K562 (cell line): ENCODE data around the gene ORAI3. TPM values are rescaled to one million over a fixed set of nuclear protein-coding genes. Genes with fewer than 3 reads are reported as not detected.
A peak's percentile ranks its signal among the peaks of the same experiment; 100 is the strongest.

ENCODE experiments used
- ATAC-seq: fragments of 200-7000 bp; cut with Tn5 transposase; 3 replicates; pipeline ENCODE4 v1.9.1; 2020; ENCODE audit warnings: moderate library complexity
- BruUV-seq: library from RNA; stranded (reverse); fragments of 400-500 nt; replicated peaks from 2 replicates; lab custom pipeline; 2021; lab: Mats Ljungman, UMichigan
- CTCF ChIA-PET: fragments of 300-600 bp; formaldehyde crosslinking; extraction: SDS; loops from one replicate; lab custom pipeline; 2021; ENCODE audit warnings: low intra/inter-chr PET ratio; lab: Yijun Ruan, JAX
- POLR2A ChIA-PET: fragments of 300-600, 350-650 bp; sonication (Branson Sonifier 250); formaldehyde crosslinking; extraction: SDS; loops from one replicate; lab custom pipeline; 2021; ENCODE audit warnings: antibody characterized with exemption, inconsistent platforms; lab: Yijun Ruan, JAX
- DNase-seq, 4 experiments: peaks; one replicate each; pipeline versions ENCODE4 v3.0.0 to v3.0.0-alpha.2; 2011 to 2018; ENCODE audit warnings: low spot score in 3 of 4, mixed read lengths in 3 of 4; ENCODE audit errors: extremely low read depth in 1 of 4
- FAIRE-seq: peaks from 2 replicates; lab custom pipeline; 2011; peaks lifted over from hg19 to GRCh38; lab: Jason Lieb, UNC
- H2AFZ ChIP-seq: 2 replicates; pipeline ENCODE4 v1.6.0; 2011; ENCODE audit warnings: low read depth, low read length, control low read depth, inconsistent platforms
- H3K27ac ChIP-seq: fragments of 200-600 bp; 3 replicates; pipeline ENCODE4 v1.8.0; 2011; ENCODE audit warnings: low read depth, mild to moderate bottlenecking, control low read depth, inconsistent platforms, low read length, moderate library complexity, mixed read lengths; ENCODE audit errors: extremely low read depth
- H3K27me3 ChIP-seq, 2 experiments: fragments of 300-600 bp in 1 of 2; 2 replicates in 1 of 2; 3 replicates in 1 of 2; pipeline versions ENCODE4 v1.6.0 to v1.8.0; 2011; ENCODE audit warnings: inconsistent platforms in 2 of 2, low read length in 2 of 2, mild to moderate bottlenecking in 1 of 2, mixed read lengths in 1 of 2, moderate library complexity in 1 of 2; ENCODE audit not compliant: control insufficient read depth in 2 of 2, insufficient read depth in 2 of 2
- H3K36me3 ChIP-seq: fragments of 300-600 bp; 3 replicates; pipeline ENCODE4 v1.8.0; 2011; ENCODE audit warnings: mild to moderate bottlenecking, low read length, inconsistent platforms; ENCODE audit not compliant: control insufficient read depth, insufficient read depth
- H3K4me1 ChIP-seq, 2 experiments: fragments of 200-600 bp in 1 of 2; replicated peaks in 1 of 2; 2 replicates in 1 of 2; 3 replicates in 1 of 2; pipeline versions ENCODE4 v1.5.1 to v1.8.0; 2011; ENCODE audit warnings: inconsistent platforms in 2 of 2, low read length in 2 of 2, mild to moderate bottlenecking in 1 of 2, mixed read lengths in 1 of 2, moderate library complexity in 1 of 2; ENCODE audit not compliant: control insufficient read depth in 2 of 2, insufficient read depth in 2 of 2
- H3K4me2 ChIP-seq: 2 replicates; pipeline ENCODE4 v1.6.1; 2011; ENCODE audit warnings: low read length, control low read depth, inconsistent platforms, mixed read lengths; ENCODE audit not compliant: insufficient read depth
- H3K4me3 ChIP-seq: fragments of 200-600 bp; sonication (generic), shearing (Covaris generic); 2 replicates; pipeline ENCODE4 v1.5.1; 2016; ENCODE audit warnings: control low read depth, inconsistent platforms
- H3K79me2 ChIP-seq: fragments of 200-600 bp; 3 replicates; pipeline ENCODE4 v1.8.0; 2011; ENCODE audit warnings: low read length, inconsistent platforms; ENCODE audit not compliant: control insufficient read depth, insufficient read depth
- H3K9ac ChIP-seq, 2 experiments: 2 replicates each; pipeline versions ENCODE4 v1.6.0 to v1.6.1; 2011; ENCODE audit warnings: low read depth in 2 of 2, low read length in 2 of 2, control low read depth in 1 of 2, inconsistent platforms in 1 of 2, mild to moderate bottlenecking in 1 of 2, mixed read lengths in 1 of 2; ENCODE audit not compliant: insufficient read depth in 1 of 2
- H3K9me1 ChIP-seq: one replicate; pipeline ENCODE4 v1.6.0; 2011; ENCODE audit warnings: inconsistent platforms, mild to moderate bottlenecking, low read length, moderate library complexity; ENCODE audit not compliant: control insufficient read depth, insufficient read depth
- H3K9me3 ChIP-seq: replicated peaks from 2 replicates; pipeline ENCODE4 v1.5.1; 2011; ENCODE audit warnings: low read depth, low read length, inconsistent platforms; ENCODE audit not compliant: control insufficient read depth, insufficient read depth
- H4K20me1 ChIP-seq: replicated peaks from 2 replicates; pipeline ENCODE4 v1.6.1; 2011; ENCODE audit warnings: low read length, inconsistent platforms, mixed read lengths; ENCODE audit not compliant: control insufficient read depth, insufficient read depth
- FUS ChIP-seq: fragments of 200-400 bp; formaldehyde crosslinking; optimal IDR thresholded peaks from 2 replicates; pipeline ENCODE3; 2017; ENCODE audit warnings: low read depth, low read length
- HNRNPUL1 ChIP-seq: fragments of 200-400 bp; formaldehyde crosslinking; IDR thresholded peaks from 2 replicates; pipeline ENCODE4 v1.6.1; 2017; ENCODE audit warnings: low read length
- PTTG1 ChIP-seq: fragments of 450-650 bp; IDR thresholded peaks from 2 replicates; pipeline ENCODE4 v1.6.1; 2016; ENCODE audit warnings: low read depth, mild to moderate bottlenecking, missing genetic modification characterization, missing compliant biosample characterization
- SRF ChIP-seq, 2 experiments: fragments of 250-450, 450-650 bp in 1 of 2; sonication (Bioruptor Pico) in 1 of 2; sonication (generic) in 1 of 2; formaldehyde crosslinking; IDR thresholded peaks; 2 replicates each; pipeline versions ENCODE4 v1.5.0 to v1.5.1; 2020 to 2022; ENCODE audit warnings: mild to moderate bottlenecking in 1 of 2, missing genetic modification reagents in 1 of 2
- ZEB2 ChIP-seq: fragments of 450-650 bp; IDR thresholded peaks from 2 replicates; pipeline ENCODE4 v1.6.1; 2016
- ZNF551 ChIP-seq: fragments of 250-450 bp; sonication (Bioruptor Pico); IDR thresholded peaks from 2 replicates; pipeline ENCODE4 v1.5.0; 2021; ENCODE audit warnings: mild to moderate bottlenecking, moderate library complexity
- WGBS: fragments of 100-300 bp; shearing (Covaris generic); methylation state at CpG from one replicate; pipeline ENCODE4 v1.1.6; 2016; ENCODE audit warnings: low coverage, mixed read lengths; ENCODE audit not compliant: insufficient coverage; ENCODE audit errors: missing lambda C conversion rate; 5-methylcytosine and 5-hydroxymethylcytosine counted together
- in situ Hi-C: fragments of 300-500 bp; cut with MboI; formaldehyde crosslinking; loops from 4 replicates; pipeline ENCODE4 v1.15.0; 2018; ENCODE audit warnings: inconsistent platforms, mixed read lengths
- intact Hi-C: fragments of 100-400 bp; cut with micrococcal nuclease; formaldehyde crosslinking; loops from 2 replicates; pipeline ENCODE4 v1.14.2; 2022
- polyA plus RNA-seq, 8 experiments: library from polyadenylated mRNA; depleted of rRNA in 4 of 8; stranded (reverse) in 5 of 8; unstranded in 3 of 8; fragments of >200 nt; fragmentation: Nextera tagmentation in 2 of 8; fragmentation: Illumina TruSeq in 1 of 8; extraction: Ambion mirVana in 2 of 8; extraction: Trizol in 1 of 8; gene quantifications; 2 replicates each; pipeline versions ENCODE4 v1.2.1 to v1.2.3, GENCODE V29; 2011 to 2014; ENCODE audit warnings: inconsistent platforms in 1 of 8, missing spikeins in 1 of 8
- total RNA-seq, 7 experiments: library from RNA; depleted of rRNA in 6 of 7; stranded (reverse); fragments of >200 nt in 6 of 7; fragmentation: Illumina TruSeq in 2 of 7; extraction: Trizol in 2 of 7; gene quantifications; 2 replicates each; pipeline versions ENCODE4 v1.2.1 to v1.2.3, GENCODE V29; 2011 to 2021; ENCODE audit warnings: low replicate concordance in 1 of 7
- TF ChIP-seq, protein P1 (sequence below): sonication (generic); formaldehyde crosslinking; IDR thresholded peaks from 2 replicates; pipeline ENCODE4 v1.9.0; 2022; ENCODE audit warnings: mild to moderate bottlenecking, missing genetic modification reagents
- TF ChIP-seq, protein P2 (sequence below): fragments of 450-650 bp; formaldehyde crosslinking; IDR thresholded peaks from 2 replicates; pipeline ENCODE4 v1.4.0; 2022; ENCODE audit warnings: mild to moderate bottlenecking, moderate library complexity
- TF ChIP-seq, protein P3 (sequence below): fragments of 450-650 bp; formaldehyde crosslinking; IDR thresholded peaks from 2 replicates; pipeline ENCODE4 v1.4.0; 2020; ENCODE audit warnings: mild to moderate bottlenecking, mixed read lengths

Gene ORAI3
- total and polyA plus RNA-seq, 9 of the 15 experiments (the other 6 are each of a cell fraction or from before 2014, with no cell fraction given), result 4.9 to 23.3 (median 14.1) TPM

DNA sequence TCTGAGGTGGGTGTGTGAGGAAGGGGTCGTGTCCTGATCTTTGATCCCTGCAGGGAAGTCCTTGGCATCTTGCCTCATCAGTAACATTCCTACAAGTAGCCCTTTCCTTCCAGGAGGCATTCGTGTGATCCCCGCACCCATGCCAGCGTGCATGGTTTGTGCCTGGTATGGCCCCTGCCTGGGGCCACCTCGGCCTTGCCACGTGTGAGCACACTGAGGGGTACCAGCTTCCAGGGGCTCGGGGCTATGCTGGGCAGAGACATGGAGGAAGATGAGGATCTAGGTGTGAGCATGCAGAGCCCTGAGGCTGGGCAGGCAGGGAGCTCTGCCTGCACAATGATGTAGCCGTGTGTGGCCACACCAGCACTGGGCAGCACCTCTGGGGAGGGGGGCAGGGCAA, 42.2 kb downstream of the ORAI3 start:
- in situ Hi-C loops (loop anchor here (10.0 to 25.0 kb wide), 2 partner anchors 324 to 446 kb away; partner anchors contain the start of genes COX6A2 and ZNF843), intact Hi-C loops (loop anchor here (5.0 kb wide), 2 partner anchors 41 to 81 kb away; partner anchors contain the start of genes STX4, ZNF646 and ZNF668)
- Histone ChIP-seq H3K4me2 (no peak overlapping the region), H3K27me3 (no peaks in the 10 kb centered on the region), H3K9me1 (no peaks in the 10 kb centered on the region), H3K36me3 (peaks cover 18% of the 10 kb centered on the region; the same call in 1 of the 3 replicates), H3K27ac (no peak overlapping the region), H3K9me3 (no peaks in the 10 kb centered on the region), H2AFZ (no peak overlapping the region), H3K4me1 (peaks cover 18 to 51% of the 10 kb centered on the region in 2 experiments), H3K4me3 (no peak overlapping the region), H3K9ac (peak overlapping the region in 1 of 2 experiments; percentile 49; a peak in 2 of 4 replicates), H3K79me2 (peaks cover 4% of the 10 kb centered on the region; the same call in 1 of the 3 replicates), H4K20me1 (no peaks in the 10 kb centered on the region)
- WGBS, result 75% methylated on average over 8 of the region's 8 CpGs
- FAIRE-seq, result no peak
- no TSS peak for BruUV-seq
- ATAC-seq, result no peak
- DNase-seq, result no peak
- ChIA-PET POLR2A (interaction anchor here (0.5 to 0.8 kb wide), 3 partner anchors 8 to 76 kb away, joined by 3 read pairs; no protein-coding TSS in a partner anchor), CTCF (no interaction called here)
- no peak for TF ChIP-seq PTTG1
- TF ChIP-seq FUS, result no peak
- TF ChIP-seq, protein P1, sequence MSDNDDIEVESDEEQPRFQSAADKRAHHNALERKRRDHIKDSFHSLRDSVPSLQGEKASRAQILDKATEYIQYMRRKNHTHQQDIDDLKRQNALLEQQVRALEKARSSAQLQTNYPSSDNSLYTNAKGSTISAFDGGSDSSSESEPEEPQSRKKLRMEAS (CRISPR knock-in tag), result no peak
- TF ChIP-seq, protein P2, sequence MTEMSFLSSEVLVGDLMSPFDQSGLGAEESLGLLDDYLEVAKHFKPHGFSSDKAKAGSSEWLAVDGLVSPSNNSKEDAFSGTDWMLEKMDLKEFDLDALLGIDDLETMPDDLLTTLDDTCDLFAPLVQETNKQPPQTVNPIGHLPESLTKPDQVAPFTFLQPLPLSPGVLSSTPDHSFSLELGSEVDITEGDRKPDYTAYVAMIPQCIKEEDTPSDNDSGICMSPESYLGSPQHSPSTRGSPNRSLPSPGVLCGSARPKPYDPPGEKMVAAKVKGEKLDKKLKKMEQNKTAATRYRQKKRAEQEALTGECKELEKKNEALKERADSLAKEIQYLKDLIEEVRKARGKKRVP (CRISPR knock-in tag), result no peak
- TF ChIP-seq ZNF551 (CRISPR knock-in tag), result no peak
- TF ChIP-seq HNRNPUL1, result no peak
- TF ChIP-seq, protein P3, sequence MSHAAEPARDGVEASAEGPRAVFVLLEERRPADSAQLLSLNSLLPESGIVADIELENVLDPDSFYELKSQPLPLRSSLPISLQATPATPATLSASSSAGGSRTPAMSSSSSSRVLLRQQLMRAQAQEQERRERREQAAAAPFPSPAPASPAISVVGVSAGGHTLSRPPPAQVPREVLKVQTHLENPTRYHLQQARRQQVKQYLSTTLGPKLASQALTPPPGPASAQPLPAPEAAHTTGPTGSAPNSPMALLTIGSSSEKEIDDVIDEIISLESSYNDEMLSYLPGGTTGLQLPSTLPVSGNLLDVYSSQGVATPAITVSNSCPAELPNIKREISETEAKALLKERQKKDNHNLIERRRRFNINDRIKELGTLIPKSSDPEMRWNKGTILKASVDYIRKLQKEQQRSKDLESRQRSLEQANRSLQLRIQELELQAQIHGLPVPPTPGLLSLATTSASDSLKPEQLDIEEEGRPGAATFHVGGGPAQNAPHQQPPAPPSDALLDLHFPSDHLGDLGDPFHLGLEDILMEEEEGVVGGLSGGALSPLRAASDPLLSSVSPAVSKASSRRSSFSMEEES (CRISPR knock-in tag), result no peak
- TF ChIP-seq SRF (CRISPR knock-in tag; IDR thresholded peaks at IDR 0.05), result no peak
- no peak for TF ChIP-seq ZEB2
